ENCODE measurements around the gene TEDDM1. TPM values are rescaled to one million over a fixed set of nuclear protein-coding genes. Genes with fewer than 3 reads are reported as not detected.

Gene TEDDM1
- total RNA-seq, 2 donors from 2014 or later: not detected

GRCh38 chr1:182359645-182360044 is 40.8 kb downstream of the TEDDM1 start:
- Histone ChIP-seq H3K36me3 (no peaks in the 10 kb centered on the region), H3K27me3 (no peaks in the 10 kb centered on the region), H3K27ac (no peak overlapping the region), H3K9me3 (no peaks in the 10 kb centered on the region), H3K4me1 (no peaks in the 10 kb centered on the region), H3K4me3 (no peak overlapping the region)
- peak; percentile 5 for DNase-seq (ENCODE audit: low spot score)
- TF ChIP-seq CTCF (IDR thresholded peaks at IDR 0.05): no peak

- TF ChIP-seq CTCF (IDR thresholded peaks at IDR 0.05): no peak
- H3K36me3 ChIP-seq: no peaks in the 10 kb centered on the region
- H3K9me3 ChIP-seq: no peaks in the 10 kb centered on the region
- no peaks in the 10 kb centered on the region for H3K27me3 ChIP-seq
- H3K4me3 ChIP-seq: no peak overlapping the region
- H3K4me1 ChIP-seq: no peaks in the 10 kb centered on the region
- no peak overlapping the region for H3K27ac ChIP-seq
- peak; percentile 26 for DNase-seq (ENCODE audit: low spot score)
Measured at GRCh38 chr1:182357913-182358312, 42.6 kb downstream of the TEDDM1 start.

- Histone ChIP-seq H3K9me3 (no peaks in the 10 kb centered on the region), H3K4me3 (no peak overlapping the region), H3K27ac (no peak overlapping the region), H3K36me3 (no peaks in the 10 kb centered on the region), H3K27me3 (no peaks in the 10 kb centered on the region), H3K4me1 (no peaks in the 10 kb centered on the region)
- no peak for TF ChIP-seq CTCF (IDR thresholded peaks at IDR 0.05)
- DNase-seq (ENCODE audit: low spot score): peak; percentile 11
Measured at GRCh38 chr1:182357171-182357570, 43.3 kb downstream of the TEDDM1 start.

GRCh38 chr1:182355723-182356098 is 44.8 kb downstream of the TEDDM1 start:
- Histone ChIP-seq H3K4me1 (no peaks in the 10 kb centered on the region), H3K4me3 (no peak overlapping the region), H3K9me3 (no peaks in the 10 kb centered on the region), H3K27me3 (no peaks in the 10 kb centered on the region), H3K36me3 (no peaks in the 10 kb centered on the region), H3K27ac (no peak overlapping the region)
- no peak for TF ChIP-seq CTCF (IDR thresholded peaks at IDR 0.05)
- no peak for DNase-seq (ENCODE audit: low spot score)

GRCh38 chr1:182351790-182352364 is 48.6 kb downstream of the TEDDM1 start:
- Histone ChIP-seq H3K4me3 (no peak overlapping the region), H3K36me3 (no peaks in the 10 kb centered on the region), H3K27me3 (no peaks in the 10 kb centered on the region), H3K4me1 (peaks cover 0 to 13% of the 10 kb centered on the region in 2 donors), H3K9me3 (no peaks in the 10 kb centered on the region), H3K27ac (no peak overlapping the region)
- DNase-seq (ENCODE audit: low spot score): peak; percentile 40
- no peak for TF ChIP-seq CTCF (IDR thresholded peaks at IDR 0.05)

GRCh38 chr1:182350839-182351238 is 49.6 kb downstream of the TEDDM1 start:
- Histone ChIP-seq H3K4me1 (peaks cover 0 to 13% of the 10 kb centered on the region in 2 donors), H3K9me3 (no peaks in the 10 kb centered on the region), H3K4me3 (no peak overlapping the region), H3K36me3 (no peaks in the 10 kb centered on the region), H3K27ac (no peak overlapping the region), H3K27me3 (no peaks in the 10 kb centered on the region)
- no peak for TF ChIP-seq CTCF (IDR thresholded peaks at IDR 0.05)
- peak; percentile 71 for DNase-seq (ENCODE audit: low spot score)

Measured in right atrium auricular region (tissue), 2 donors.